Lower lobe of right lung (tissue), 2 donors: ENCODE measurements around the gene PRR23B. TPM values are rescaled to one million over a fixed set of nuclear protein-coding genes. Genes with fewer than 3 reads are reported as not detected.
"Not testable (repeated sequence)": the region's sequence is repeated elsewhere in the genome, so short reads cannot be mapped to it uniquely, and the experiment has no call there.

Experiments used
- ATAC-seq, 2 donors: fragments of 200-7000 bp; cut with Tn5 transposase; one replicate each; pipeline ENCODE4 v1.9.1; 2020 to 2022; ENCODE audit warnings: mild to moderate bottlenecking in 2 of 2, moderate library complexity in 2 of 2
- DNase-seq: peaks from one replicate; pipeline ENCODE4 v3.0.0-alpha.2; 2020
- H3K27ac ChIP-seq: fragments of 200-600 bp; one replicate; pipeline ENCODE4 v1.8.0; 2022
- H3K27me3 ChIP-seq: fragments of 200-600 bp; one replicate; pipeline ENCODE4 v1.8.0; 2022; ENCODE audit warnings: low read depth
- H3K36me3 ChIP-seq: fragments of 200-600 bp; one replicate; pipeline ENCODE4 v1.8.0; 2022; ENCODE audit warnings: mild to moderate bottlenecking
- H3K4me1 ChIP-seq: fragments of 200-600 bp; one replicate; pipeline ENCODE4 v1.8.0; 2022
- H3K4me3 ChIP-seq: fragments of 200-600 bp; one replicate; pipeline ENCODE4 v1.8.0; 2022; ENCODE audit warnings: mild to moderate bottlenecking
- H3K9me3 ChIP-seq: fragments of 200-600 bp; one replicate; pipeline ENCODE4 v1.8.0; 2022
- CTCF ChIP-seq: fragments of 200-600 bp; IDR thresholded peaks from one replicate; pipeline ENCODE4 v1.8.0; 2022; ENCODE audit warnings: antibody characterized with exemption, mild to moderate bottlenecking
- intact Hi-C: fragments of 100-400 bp; cut with DNase I; formaldehyde crosslinking; loops from one replicate; pipeline ENCODE4 v1.11.0; 2022
- total RNA-seq: library from RNA; stranded (reverse); fragmentation: NEBNext Ultra II Directional; extraction: Animal tissue kit (Norgen Biotek cat#: 25700); gene quantifications from one replicate; pipeline ENCODE4 v1.2.1, GENCODE V29; 2021
- donor health status: DM: no; HTN: yes; CAD: no; lungs with severe emphysema.

The PRR23B gene
- total RNA-seq, 1 donor from 2014 or later = not detected

DNA sequence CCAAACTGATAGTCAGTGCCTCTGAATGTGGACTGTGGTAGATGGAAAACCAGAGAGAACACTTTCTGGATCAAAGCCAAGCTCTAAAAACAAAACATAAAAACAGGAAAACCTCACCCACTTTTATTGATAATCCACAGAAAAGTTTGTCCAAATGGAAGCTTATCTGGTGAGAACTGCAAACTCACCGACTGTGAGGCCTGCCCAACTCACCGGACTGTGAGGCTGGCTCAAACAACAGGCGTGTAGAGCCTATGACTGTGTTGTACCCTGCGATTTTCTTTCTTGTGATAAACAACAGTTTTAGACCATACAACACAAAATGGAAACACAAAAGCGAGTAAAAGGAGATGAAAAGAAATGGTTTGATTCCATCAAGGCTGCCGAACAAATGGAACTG lies 16.8 kb upstream of the PRR23B start:
- DNase-seq (no peak), ATAC-seq (no peak)
- Histone ChIP-seq H3K9me3 (no peaks in the 10 kb centered on the region), H3K36me3 (no peaks in the 10 kb centered on the region), H3K27ac (no peak overlapping the region), H3K4me3 (no peak overlapping the region), H3K27me3 (no peaks in the 10 kb centered on the region), H3K4me1 (no peaks in the 10 kb centered on the region)
- no peak for TF ChIP-seq CTCF
- intact Hi-C loops = no loop called here

- DNase-seq (no peak), ATAC-seq (no peak)
- Histone ChIP-seq H3K4me1 (no peaks in the 10 kb centered on the region), H3K27ac (no peak overlapping the region), H3K9me3 (peaks cover 16% of the 10 kb centered on the region), H3K36me3 (no peaks in the 10 kb centered on the region), H3K4me3 (no peak overlapping the region), H3K27me3 (no peaks in the 10 kb centered on the region)
- intact Hi-C loops = no loop called here
- no peak for TF ChIP-seq CTCF
Observed at GRCh38 chr3:139032326-139033002, 11.7 kb upstream of the PRR23B start.

DNA sequence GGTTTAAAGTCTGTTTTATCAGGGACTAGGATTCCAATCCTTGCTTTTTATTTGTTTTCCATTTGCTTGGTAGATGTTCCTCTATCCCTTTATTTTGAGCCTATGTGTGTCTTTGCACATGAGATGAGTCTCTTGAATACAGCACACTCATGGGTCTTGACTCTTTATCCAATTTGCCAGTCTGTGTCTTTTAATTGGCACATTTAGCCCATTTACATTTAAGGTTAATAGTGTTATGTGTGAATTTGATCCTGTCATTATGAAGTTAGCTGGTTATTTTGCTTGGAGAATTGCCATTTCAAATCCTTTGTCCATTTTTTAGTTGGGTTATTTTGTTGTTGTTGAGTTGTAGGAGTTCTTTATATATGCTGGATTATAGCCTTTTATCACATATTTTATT lies 9.8 kb upstream of the PRR23B start:
- ATAC-seq, H3K27ac ChIP-seq, H3K27me3 ChIP-seq, intact Hi-C loops, H3K4me3 ChIP-seq, H3K36me3 ChIP-seq, DNase-seq, H3K4me1 ChIP-seq: not testable (repeated sequence)
- H3K9me3 ChIP-seq = peaks cover 16% of the 10 kb centered on the region

DNA sequence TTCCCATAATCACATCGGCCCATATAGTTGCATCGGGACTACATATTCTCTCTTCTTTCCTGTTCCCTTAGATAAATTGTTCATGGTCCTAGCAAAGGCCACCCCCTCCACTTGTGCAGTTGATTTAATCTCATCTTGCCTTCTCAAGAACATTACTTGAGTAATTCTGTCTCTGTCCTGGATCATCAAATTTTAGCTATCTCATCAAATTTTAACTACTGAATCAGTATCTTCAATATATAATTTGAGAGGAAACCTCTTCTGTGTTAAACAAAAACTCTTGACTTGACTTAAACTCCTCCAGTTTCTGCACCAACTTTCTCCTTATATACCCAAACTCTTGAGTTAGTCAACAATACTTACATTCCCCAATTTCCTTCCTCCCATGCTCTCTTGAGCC lies 4.2 kb upstream of the PRR23B start:
- no peak overlapping the region for H3K27ac ChIP-seq
- DNase-seq = no peak
- no peak for TF ChIP-seq CTCF
- H3K27me3 ChIP-seq = peaks cover 4% of the 10 kb centered on the region
- no peaks in the 10 kb centered on the region for H3K4me1 ChIP-seq
- H3K9me3 ChIP-seq = no peaks in the 10 kb centered on the region
- ATAC-seq = no peak
- intact Hi-C loops = no loop called here
- no peaks in the 10 kb centered on the region for H3K36me3 ChIP-seq
- no peak overlapping the region for H3K4me3 ChIP-seq

DNA sequence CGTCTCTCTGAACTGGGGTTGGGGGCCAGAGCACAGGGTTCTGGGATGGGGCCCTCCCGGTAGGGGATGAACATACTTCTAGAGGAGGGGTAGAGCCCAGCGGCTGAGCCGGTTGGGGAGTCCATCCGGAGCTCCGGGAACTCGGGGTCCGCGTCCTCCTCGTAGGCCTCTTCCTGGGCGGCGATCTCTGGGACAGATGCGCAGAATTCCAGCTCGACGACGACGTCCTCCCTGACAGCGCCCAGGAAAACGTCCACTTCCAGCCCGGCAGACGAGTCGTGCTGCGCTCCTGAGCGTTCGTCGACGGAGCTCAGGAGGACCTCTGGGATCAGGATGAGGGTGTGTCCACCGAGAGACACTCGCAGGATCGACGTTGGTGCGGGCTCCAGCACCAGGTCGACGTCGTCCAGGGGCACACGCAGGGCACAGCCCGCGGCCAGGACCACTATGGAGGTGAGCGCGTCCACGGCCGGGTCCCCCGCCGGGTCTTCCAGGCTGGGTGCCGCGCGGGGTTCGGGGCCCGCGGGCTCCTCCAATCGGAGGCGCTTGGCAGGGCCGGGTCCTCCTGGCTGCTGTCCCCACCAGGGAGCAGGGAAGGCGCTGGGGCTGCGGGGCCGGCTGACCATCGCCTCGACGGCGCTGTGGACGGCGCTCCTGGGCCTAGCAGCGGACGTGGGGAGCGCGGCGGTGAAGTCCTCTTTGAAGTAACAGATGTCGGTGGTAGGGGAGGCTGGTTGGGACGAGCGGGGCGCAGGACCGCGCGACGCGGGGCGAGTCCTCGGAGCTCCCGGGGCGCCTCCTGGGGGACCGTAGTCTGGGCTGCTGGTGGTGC lies 474 bp downstream of the PRR23B start:
- no peak overlapping the region for H3K27ac ChIP-seq
- intact Hi-C loops = no loop called here
- H3K36me3 ChIP-seq = no peaks in the 10 kb centered on the region
- no peaks in the 10 kb centered on the region for H3K9me3 ChIP-seq
- H3K4me3 ChIP-seq = no peak overlapping the region
- ATAC-seq (no peak), DNase-seq (no peak)
- no peaks in the 10 kb centered on the region for H3K4me1 ChIP-seq
- peaks cover 4% of the 10 kb centered on the region for H3K27me3 ChIP-seq
- TF ChIP-seq CTCF = no peak

GRCh38 chr3:139016430-139017048 lies 4.2 kb downstream of the PRR23B start:
- no peak for DNase-seq
- no peak overlapping the region for H3K4me3 ChIP-seq
- intact Hi-C loops = no loop called here
- no peak for ATAC-seq
- peaks cover 4% of the 10 kb centered on the region for H3K27me3 ChIP-seq
- peaks cover 6% of the 10 kb centered on the region for H3K9me3 ChIP-seq
- H3K27ac ChIP-seq = no peak overlapping the region
- no peaks in the 10 kb centered on the region for H3K4me1 ChIP-seq
- no peak for TF ChIP-seq CTCF
- H3K36me3 ChIP-seq = no peaks in the 10 kb centered on the region
